GM12864 (cell line): ENCODE measurements around the gene C1S.

ENCODE experiments used
- DNase-seq: peaks from one replicate; pipeline ENCODE4 v3.0.0-alpha.2; 2011; ENCODE audit warnings: low read depth
- H3K4me3 ChIP-seq: 2 replicates; pipeline ENCODE4 v1.5.1; 2011; ENCODE audit warnings: mild to moderate bottlenecking, low read depth, low read length, control low read depth
- CTCF ChIP-seq: IDR thresholded peaks from 2 replicates; pipeline ENCODE4 v1.5.1; 2011; ENCODE audit warnings: low read depth, mild to moderate bottlenecking, moderate library complexity, low read length, control low read depth, inconsistent platforms; ENCODE audit errors: missing control alignments

Gene C1S

GRCh38 chr12:7059780-7060179 lies 738 bp upstream of the C1S start:
- no peak for DNase-seq
- H3K4me3 ChIP-seq = no peak overlapping the region
- no peak for TF ChIP-seq CTCF

DNA sequence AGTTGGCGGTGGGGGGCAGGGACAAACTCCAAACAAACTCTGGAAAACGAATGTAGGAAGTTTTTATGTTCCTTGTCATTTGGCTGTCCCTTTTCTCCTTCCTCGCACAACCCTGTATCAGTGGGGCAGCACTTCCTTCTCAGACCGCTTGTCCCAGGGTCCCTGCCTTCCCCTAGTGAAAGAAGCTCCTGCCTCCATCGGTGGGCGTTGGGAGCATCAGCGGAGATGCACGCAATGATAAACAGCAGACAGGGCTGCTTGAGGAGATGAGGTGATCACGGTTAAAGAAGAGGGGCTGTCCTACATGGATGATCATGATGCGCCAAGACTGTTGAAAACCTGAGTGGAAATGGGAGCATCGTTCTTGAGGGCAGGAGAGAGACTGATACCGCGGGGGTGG lies 620 bp downstream of the C1S start:
- H3K4me3 ChIP-seq = no peak overlapping the region
- TF ChIP-seq CTCF = no peak
- DNase-seq = no peak

DNA sequence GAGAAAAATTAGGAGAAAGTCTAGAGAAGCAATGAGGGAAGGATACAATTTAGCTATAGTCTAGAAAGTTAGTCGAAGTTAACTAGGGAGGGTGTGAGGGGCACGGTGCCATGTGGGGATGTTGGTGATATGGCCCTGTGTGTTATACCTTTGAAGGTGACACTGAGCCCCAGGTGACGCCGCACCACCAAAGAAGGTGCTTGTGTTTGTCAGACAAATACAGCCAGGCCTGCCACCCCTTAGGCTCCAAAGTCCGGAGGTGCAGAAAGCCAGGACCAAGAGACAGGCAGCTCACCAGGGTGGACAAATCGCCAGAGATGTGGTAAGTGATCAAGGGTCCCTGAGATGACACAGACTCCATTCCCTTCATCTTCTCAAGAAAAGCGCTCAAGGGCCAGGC lies 1.1 kb downstream of the C1S start:
- TF ChIP-seq CTCF = no peak
- H3K4me3 ChIP-seq = no peak overlapping the region
- no peak for DNase-seq

- no peak overlapping the region for H3K4me3 ChIP-seq
- no peak for TF ChIP-seq CTCF
- no peak for DNase-seq
Measured at GRCh38 chr12:7064516-7064915, 4.0 kb downstream of the C1S start.

DNA sequence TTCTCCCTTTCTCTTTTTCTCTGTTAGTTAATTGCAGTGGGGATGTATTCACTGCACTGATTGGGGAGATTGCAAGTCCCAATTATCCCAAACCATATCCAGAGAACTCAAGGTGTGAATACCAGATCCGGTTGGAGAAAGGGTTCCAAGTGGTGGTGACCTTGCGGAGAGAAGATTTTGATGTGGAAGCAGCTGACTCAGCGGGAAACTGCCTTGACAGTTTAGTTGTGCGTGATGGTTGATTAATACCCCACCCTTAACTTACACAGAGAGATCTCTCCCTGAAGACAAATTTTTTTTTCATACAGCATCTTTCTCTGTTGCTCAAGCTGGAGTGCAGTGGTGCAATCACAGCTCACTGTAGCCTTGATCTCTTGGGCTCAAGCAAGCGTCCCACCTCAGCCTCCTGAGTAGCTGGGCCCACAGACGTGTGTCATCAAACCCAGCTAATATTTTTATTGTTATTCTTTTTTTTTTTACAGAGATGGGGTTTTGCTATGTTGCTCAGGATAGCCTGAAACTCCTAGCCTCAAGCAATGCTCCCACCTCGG lies 4.6 kb downstream of the C1S start:
- TF ChIP-seq CTCF = no peak
- no peak for DNase-seq

DNA sequence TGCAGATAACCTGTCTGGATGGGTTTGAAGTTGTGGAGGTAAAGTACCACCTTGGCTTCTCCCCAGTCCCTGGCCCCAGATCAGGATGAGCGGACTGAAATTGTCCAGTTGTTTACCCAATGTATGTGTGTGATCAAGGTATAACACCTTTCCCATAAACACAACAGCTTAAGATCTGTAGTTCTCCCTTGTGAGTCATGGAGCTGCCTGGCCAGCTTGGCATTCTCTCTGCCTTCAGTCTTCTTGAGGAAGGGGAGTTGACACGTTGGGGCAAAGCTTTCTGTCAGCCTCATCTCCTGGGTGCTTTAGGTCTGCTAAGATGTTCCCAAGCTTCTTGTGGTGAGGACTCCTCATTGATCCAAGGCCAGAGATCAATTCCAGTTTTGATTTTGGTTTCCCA lies 6.1 kb downstream of the C1S start:
- no peak for DNase-seq
- no peak for TF ChIP-seq CTCF
- no peak overlapping the region for H3K4me3 ChIP-seq

More for the DNA sequence above, 4.6 kb downstream of the C1S start:
- H3K4me3 ChIP-seq = no peak overlapping the region

- no peak for DNase-seq
- H3K4me3 ChIP-seq = no peak overlapping the region
- TF ChIP-seq CTCF = no peak
Measured at GRCh38 chr12:7067096-7067495, 6.6 kb downstream of the C1S start.
